B cell (primary cell): ENCODE results near the gene ZBP1.

Experiments
- CTCF ChIP-seq: fragments of 200-600 bp; IDR thresholded peaks from one replicate; pipeline ENCODE4 v1.8.0; 2022; ENCODE audit warnings: antibody characterized with exemption, mild to moderate bottlenecking
- EZH2 ChIP-seq: IDR thresholded peaks from 2 replicates; pipeline ENCODE4 v1.6.1; 2012; ENCODE audit warnings: borderline replicate concordance, low read depth, mild to moderate bottlenecking, moderate library complexity, low read length; ENCODE audit not compliant: insufficient read depth, poor library complexity, severe bottlenecking

GRCh38 chr20:57627339-57627738, 7.1 kb upstream of the ZBP1 start:
- TF ChIP-seq CTCF (no peak), EZH2 (no peak)
